DND-41 (cell line): ENCODE results near the gene COX14.

Experiments
- CTCF ChIP-seq: IDR thresholded peaks from 2 replicates; pipeline ENCODE4 v1.5.1; 2012; ENCODE audit warnings: borderline replicate concordance, low read length, moderate library complexity, mild to moderate bottlenecking; ENCODE audit not compliant: poor library complexity, severe bottlenecking; ENCODE audit errors: extremely low read depth
- EZH2 ChIP-seq: IDR thresholded peaks from 3 replicates; pipeline ENCODE4 v1.6.1; 2012; ENCODE audit warnings: borderline replicate concordance, low read depth, mild to moderate bottlenecking, moderate library complexity, low read length, inconsistent platforms; ENCODE audit not compliant: severe bottlenecking

- TF ChIP-seq CTCF: no peak
- no peak for TF ChIP-seq EZH2
These were observed 34.9 kb upstream of the COX14 start for GRCh38 chr12:50077099-50077498.
